C4-2B (cell line): ENCODE data around the gene MEOX2.

Source experiments
- H3K27ac ChIP-seq: fragments of 450-650 bp; 2 replicates; pipeline ENCODE4 v1.5.1; 2017
- CTCF ChIP-seq: fragments of 450-650 bp; conservative IDR thresholded peaks from 2 replicates; pipeline ENCODE4 v1.5.1; 2017; ENCODE audit warnings: mild to moderate bottlenecking
- ZFX ChIP-seq: fragments of 450-650 bp; IDR thresholded peaks from 2 replicates; pipeline ENCODE4 v1.6.1; 2017

MEOX2 gene

DNA sequence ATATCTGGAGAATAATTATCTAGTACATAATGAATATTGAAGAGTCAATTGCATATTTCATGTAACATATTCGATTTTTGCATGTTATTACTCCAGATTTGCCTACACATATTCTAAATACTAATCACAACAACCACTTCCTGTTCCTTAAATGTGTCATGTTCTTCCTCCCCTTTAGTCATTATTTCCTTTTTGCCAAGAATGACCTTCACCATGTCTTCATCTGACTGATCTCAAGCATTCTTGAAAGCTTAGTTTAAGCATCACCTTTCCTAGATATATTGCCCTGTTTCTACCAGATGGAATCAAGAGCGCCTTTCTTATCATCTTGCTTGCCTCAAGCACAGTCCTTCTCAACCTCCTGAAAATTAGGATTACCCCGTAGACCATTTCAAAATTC lies 23.5 kb upstream of the MEOX2 start:
- TF ChIP-seq ZFX: no peak
- no peak for TF ChIP-seq CTCF

GRCh38 chr7:15707570-15707969 lies 21.1 kb upstream of the MEOX2 start:
- no peak overlapping the region for H3K27ac ChIP-seq
- TF ChIP-seq ZFX (no peak), CTCF (no peak)

More for the DNA sequence above, 23.5 kb upstream of the MEOX2 start:
- no peak overlapping the region for H3K27ac ChIP-seq

DNA sequence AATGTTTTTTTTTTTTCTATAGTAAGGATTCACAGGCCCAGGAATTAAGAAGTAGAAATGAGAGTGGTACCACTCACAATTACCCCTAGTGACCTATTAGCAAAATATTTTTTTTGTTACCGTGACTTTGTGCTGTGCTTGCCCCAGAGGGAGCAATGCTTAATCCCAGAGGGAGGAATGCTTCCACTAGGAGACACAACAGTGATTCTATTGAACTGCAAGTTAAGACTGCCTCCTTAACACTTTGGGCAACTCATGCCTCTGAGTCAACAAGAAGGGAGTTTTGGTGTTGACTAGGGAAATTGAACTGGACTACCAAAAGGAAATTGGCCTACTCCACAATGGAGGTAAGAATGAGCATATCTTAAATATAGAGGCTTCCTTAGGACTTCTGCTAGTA lies 17.2 kb upstream of the MEOX2 start:
- TF ChIP-seq ZFX (no peak), CTCF (no peak)

DNA sequence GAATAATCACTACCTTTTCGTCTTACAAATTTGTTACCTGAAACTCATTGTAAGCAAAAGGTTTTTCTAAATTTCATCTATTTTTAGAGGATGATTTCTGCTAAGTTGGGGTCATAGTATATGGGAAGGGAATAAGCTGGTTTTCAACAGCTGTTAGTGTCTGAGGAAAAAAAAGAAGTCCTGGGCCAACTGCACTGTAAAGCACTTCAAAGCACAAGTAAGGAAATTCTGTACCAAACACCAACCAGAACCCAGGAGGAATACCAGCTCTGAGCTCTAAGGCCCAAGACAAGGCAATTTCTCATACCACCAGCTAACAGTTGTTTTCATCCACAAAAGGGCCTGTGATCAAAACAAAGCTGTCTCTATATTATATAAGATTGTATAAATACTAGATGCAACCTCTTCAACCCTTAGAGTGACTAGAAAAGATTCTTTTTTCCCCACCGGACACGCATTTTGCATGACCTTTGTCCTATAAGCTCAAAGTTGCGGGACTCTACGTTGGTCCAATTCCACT lies 6.1 kb upstream of the MEOX2 start:
- no peak for TF ChIP-seq CTCF
- no peak for TF ChIP-seq ZFX

More for the DNA sequence above, 17.2 kb upstream of the MEOX2 start:
- no peak overlapping the region for H3K27ac ChIP-seq

DNA sequence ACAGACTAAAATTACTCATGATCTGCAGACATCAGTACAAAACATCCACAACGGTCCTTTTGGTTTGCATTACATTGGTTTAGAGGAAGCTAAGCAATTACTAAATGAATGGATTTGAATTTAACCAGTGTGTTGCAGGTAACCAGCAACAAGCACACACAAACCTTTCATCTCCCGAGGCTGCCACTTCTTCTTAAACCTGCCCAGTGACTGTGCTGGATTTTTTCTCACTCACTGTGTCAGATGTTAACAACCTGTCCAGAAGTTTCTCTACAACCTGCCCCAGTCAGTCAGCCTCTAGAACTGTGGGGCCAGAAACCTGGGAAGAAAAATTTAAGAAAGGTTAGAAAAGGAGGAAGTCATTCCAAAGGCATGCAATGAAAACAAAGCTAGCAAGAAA lies 2.4 kb upstream of the MEOX2 start:
- H3K27ac ChIP-seq: no peak overlapping the region
- no peak for TF ChIP-seq CTCF
- no peak for TF ChIP-seq ZFX

More for the DNA sequence above, 6.1 kb upstream of the MEOX2 start:
- no peak overlapping the region for H3K27ac ChIP-seq

DNA sequence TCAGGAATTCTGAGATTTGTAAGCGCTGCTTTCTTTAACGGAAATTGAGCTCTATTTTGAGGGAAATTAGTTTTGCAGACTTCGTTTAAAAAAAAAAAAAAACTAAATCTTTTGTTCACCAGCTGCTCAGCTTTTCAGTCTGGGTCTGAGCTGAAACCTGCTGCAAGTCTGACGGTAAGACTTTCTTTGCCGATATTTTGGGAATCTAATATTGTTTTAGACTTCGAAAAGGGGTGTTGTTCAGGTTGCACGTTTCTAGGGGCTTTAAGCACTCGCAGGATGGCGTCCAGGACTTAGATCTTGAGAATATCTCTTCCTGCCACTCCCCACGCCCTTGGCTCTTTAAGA lies 1.8 kb upstream of the MEOX2 start:
- H3K27ac ChIP-seq: no peak overlapping the region
- no peak for TF ChIP-seq CTCF
- no peak for TF ChIP-seq ZFX

- H3K27ac ChIP-seq: no peak overlapping the region
- TF ChIP-seq CTCF (no peak), ZFX (no peak)
Measured at GRCh38 chr7:15687546-15688278, 1.2 kb upstream of the MEOX2 start.
